Measurements from ENCODE around the gene SARDH.

- TF ChIP-seq CTCF (IDR thresholded peaks at IDR 0.05) (no peak), POLR2A (IDR thresholded peaks at IDR 0.05) (no peak)
Observed at GRCh38 chr9:133773889-133774655, 35.9 kb upstream of the SARDH start.
